GM12865 (cell line): Measurements from ENCODE around the gene PC.
"Not testable (repeated sequence)": the region's sequence is repeated elsewhere in the genome, so short reads cannot be mapped to it uniquely, and the experiment has no call there.

Experiments
- DNase-seq: peaks from one replicate; pipeline ENCODE4 v3.0.0; 2010; ENCODE audit warnings: low read depth
- H3K4me3 ChIP-seq: 2 replicates; pipeline ENCODE4 v1.5.1; 2011; ENCODE audit warnings: mild to moderate bottlenecking, low read depth, low read length, control low read depth
- TF ChIP-seq, protein P1 (sequence below): IDR thresholded peaks from 2 replicates; pipeline ENCODE4 v1.5.1; 2011; ENCODE audit warnings: low read length, control low read depth, low read depth, inconsistent platforms; ENCODE audit not compliant: insufficient read depth; ENCODE audit errors: missing control alignments

The PC gene

DNA sequence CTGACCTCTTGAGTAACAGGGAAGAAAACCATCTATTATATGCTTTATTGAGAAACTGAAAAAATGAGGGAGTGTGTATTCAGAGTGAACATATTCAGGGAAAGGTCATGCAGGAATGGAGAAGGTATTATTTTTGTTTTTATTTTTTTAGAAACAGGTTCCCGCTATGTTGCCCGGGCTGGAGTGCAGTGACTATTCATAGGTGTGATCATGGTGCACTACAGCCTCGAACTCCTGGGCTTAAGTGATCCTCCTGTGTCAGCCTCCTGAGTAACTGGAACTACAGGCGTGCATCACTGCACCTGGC, 123.7 kb downstream of the PC start:
- H3K4me3 ChIP-seq, result no peak overlapping the region
- TF ChIP-seq, protein P1, sequence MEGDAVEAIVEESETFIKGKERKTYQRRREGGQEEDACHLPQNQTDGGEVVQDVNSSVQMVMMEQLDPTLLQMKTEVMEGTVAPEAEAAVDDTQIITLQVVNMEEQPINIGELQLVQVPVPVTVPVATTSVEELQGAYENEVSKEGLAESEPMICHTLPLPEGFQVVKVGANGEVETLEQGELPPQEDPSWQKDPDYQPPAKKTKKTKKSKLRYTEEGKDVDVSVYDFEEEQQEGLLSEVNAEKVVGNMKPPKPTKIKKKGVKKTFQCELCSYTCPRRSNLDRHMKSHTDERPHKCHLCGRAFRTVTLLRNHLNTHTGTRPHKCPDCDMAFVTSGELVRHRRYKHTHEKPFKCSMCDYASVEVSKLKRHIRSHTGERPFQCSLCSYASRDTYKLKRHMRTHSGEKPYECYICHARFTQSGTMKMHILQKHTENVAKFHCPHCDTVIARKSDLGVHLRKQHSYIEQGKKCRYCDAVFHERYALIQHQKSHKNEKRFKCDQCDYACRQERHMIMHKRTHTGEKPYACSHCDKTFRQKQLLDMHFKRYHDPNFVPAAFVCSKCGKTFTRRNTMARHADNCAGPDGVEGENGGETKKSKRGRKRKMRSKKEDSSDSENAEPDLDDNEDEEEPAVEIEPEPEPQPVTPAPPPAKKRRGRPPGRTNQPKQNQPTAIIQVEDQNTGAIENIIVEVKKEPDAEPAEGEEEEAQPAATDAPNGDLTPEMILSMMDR, result no peak
- DNase-seq, result no peak

DNA sequence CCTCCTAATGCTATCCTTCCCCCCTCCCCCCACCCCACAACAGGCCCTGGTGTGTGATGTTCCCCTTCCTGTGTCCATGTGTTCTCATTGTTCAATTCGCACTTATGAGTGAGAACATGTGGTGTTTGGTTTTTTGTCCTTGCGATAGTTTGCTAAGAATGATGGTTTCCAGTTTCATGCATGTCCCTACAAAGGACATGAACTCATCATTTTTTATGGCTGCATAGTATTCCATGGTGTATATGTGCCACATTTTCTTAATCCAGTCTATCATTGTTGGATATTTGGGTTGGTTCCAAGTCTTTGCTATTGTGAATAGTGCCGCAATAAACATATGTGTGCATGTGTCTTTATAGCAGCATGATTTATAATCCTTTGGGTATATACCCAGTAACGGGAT, 133.6 kb downstream of the PC start:
- not testable (repeated sequence) for DNase-seq, H3K4me3 ChIP-seq

DNA sequence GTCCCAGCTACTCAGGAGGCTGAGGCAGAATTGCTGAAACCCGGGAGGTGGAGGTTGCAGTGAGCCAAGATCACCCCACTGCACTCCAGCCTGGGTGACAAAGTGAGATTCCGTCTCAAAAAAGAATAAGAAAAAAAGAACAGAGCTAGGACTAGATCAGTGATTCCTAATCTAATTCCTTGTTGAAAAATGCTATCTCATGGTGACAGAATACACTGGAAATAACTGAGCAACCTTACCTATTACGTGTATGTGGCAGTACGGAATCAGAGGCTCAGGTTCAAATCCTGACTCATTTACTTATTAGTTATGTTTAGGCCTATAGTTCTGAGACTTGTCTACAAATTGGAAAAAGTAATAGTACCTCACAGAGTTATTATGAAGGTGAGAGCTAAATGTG, 134.5 kb downstream of the PC start:
- no peak for DNase-seq
- no peak overlapping the region for H3K4me3 ChIP-seq
- TF ChIP-seq, protein P1, result no peak

DNA sequence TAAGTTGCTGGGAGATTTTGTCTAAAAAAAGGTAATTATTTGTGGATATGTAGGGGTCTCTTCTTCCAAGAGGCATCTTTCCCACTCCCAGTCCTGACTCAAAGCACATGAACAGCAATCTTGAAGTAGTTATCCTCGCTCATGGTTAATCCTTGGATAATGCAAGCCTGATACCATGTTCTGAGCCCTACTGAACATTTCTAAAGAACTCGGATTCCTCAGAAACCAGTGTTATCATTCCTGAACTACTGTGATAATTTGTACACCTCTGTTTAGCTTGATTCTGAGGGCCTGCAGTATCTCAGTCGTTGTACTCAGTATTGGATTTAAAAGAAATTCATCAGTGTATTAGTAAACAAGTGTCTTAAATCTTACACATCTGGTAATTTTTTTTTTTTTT, 137.3 kb downstream of the PC start:
- no peak overlapping the region for H3K4me3 ChIP-seq
- TF ChIP-seq, protein P1, result no peak

DNA sequence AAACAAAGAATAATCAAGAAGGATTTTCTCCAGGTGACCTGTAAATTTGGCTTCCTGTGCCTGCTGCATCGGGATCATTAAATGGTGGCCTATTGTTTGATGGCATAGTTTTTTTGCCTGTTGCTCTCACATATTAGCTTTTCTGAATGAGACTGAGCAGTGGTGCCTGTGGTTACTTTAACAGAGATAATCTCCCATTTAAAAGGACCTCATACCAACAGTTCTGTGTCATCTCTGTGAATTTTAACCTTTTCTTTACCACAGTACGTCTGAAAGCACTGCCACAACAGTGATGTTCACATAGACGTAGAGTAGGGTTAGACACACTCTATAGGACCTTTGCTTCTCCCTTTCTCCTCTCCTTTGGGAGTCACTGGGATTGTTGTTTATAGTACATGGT, 137.8 kb downstream of the PC start:
- DNase-seq, result no peak
- no peak overlapping the region for H3K4me3 ChIP-seq
- TF ChIP-seq, protein P1, result no peak

More for the DNA sequence above, 137.3 kb downstream of the PC start:
- no peak for DNase-seq

DNA sequence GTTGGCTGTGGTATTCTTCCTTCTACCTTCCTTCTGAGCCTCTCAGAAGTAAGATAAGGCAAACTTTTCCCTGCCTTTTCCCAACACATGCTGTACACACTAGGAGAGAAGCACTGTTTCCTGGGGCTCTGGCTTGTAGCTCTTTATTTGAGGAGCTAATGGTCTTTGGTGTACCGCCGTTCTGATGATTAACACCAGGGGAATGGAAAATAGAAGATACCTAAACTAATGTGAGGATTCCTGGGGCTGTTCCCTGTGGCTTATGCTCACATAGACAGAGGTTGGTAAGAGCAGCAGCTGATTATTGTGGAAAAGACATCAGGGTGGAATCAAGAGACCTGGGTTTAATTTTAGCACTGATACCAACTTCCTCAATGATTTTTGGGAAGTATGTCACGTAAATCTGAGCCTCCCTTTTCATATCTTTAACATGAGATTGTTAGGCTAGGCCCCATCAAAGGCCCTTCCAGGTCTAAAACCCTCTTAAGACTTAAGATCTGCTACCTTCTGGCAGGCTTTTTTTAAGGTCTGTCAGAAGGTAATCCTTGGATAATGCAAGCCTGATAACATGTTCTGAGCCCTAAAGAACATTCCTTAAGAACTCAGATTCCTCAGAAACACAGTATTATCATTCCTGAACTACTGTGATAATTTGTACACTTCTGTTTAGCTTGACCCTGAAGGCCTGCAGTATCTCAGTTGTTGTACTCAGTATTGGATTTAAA, 139.8 kb downstream of the PC start:
- TF ChIP-seq, protein P1, result no peak
- no peak for DNase-seq
- no peak overlapping the region for H3K4me3 ChIP-seq

DNA sequence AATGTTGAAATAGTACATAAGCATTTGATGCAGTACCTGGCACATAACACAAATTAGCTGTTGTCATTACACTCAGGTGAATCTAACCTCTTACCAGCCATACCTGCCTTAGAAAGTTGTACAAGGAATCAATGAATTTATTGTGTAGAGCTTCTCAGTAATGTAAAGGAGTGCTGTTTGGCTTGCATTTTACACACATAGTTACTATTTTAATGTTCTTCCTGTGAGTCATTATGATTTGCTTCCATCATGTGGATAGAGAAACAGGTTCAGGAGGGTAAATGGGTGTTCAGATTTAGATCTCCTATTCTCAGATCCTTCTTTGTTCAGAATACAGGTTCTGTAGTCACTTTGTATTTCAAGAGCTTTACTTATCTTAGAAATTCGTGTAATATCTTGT, 142.5 kb downstream of the PC start:
- TF ChIP-seq, protein P1, result no peak

More for the DNA sequence above, 142.5 kb downstream of the PC start:
- H3K4me3 ChIP-seq, result no peak overlapping the region
- DNase-seq, result no peak
